ENCODE results near the gene ADH4.
"Not testable (repeated sequence)": the region's sequence is repeated elsewhere in the genome, so short reads cannot be mapped to it uniquely, and the experiment has no call there.

Gene ADH4

GRCh38 chr4:99131378-99131777, 12.7 kb downstream of the ADH4 start:
- no peak for DNase-seq

GRCh38 chr4:99126376-99126775, 17.7 kb downstream of the ADH4 start:
- DNase-seq = no peak

GRCh38 chr4:99121008-99121407, 23.1 kb downstream of the ADH4 start:
- DNase-seq = no peak

GRCh38 chr4:99120501-99120900, 23.6 kb downstream of the ADH4 start:
- no peak for DNase-seq

GRCh38 chr4:99117876-99118693, 26.0 kb downstream of the ADH4 start:
- no peak for DNase-seq

GRCh38 chr4:99117122-99117841, 26.8 kb downstream of the ADH4 start:
- not testable (repeated sequence) for DNase-seq

GRCh38 chr4:99109286-99109685, 34.8 kb downstream of the ADH4 start:
- DNase-seq = not testable (repeated sequence)

GRCh38 chr4:99104153-99104552, 39.9 kb downstream of the ADH4 start:
- DNase-seq = peak; percentile 33

GRCh38 chr4:99103166-99103565, 40.9 kb downstream of the ADH4 start:
- DNase-seq = no peak

- peak; percentile 11 for DNase-seq
Observed at GRCh38 chr4:99102634-99103033, 41.5 kb downstream of the ADH4 start.

GRCh38 chr4:99100876-99101275, 43.2 kb downstream of the ADH4 start:
- peak; percentile 50 for DNase-seq

- DNase-seq = peak; percentile 55
Observed at GRCh38 chr4:99099814-99100213, 44.3 kb downstream of the ADH4 start.

GRCh38 chr4:99099311-99099710, 44.8 kb downstream of the ADH4 start:
- DNase-seq = no peak

- DNase-seq = not testable (repeated sequence)
Observed at GRCh38 chr4:99091841-99092240, 52.3 kb downstream of the ADH4 start.

- DNase-seq = no peak
Observed at GRCh38 chr4:99091216-99091575, 52.9 kb downstream of the ADH4 start.

- DNase-seq = peak; percentile 33
Observed at GRCh38 chr4:99090481-99091215, 53.4 kb downstream of the ADH4 start.

- peak; percentile 89 for DNase-seq
Observed at GRCh38 chr4:99088481-99089365, 55.4 kb downstream of the ADH4 start, which contains the start of gene ADH5. ADH5 (minus strand) TSS chr4:99088788; CDS start chr4:99088700, 88 bp downstream.

- DNase-seq = peak; percentile 66
Observed at GRCh38 chr4:99088023-99088449, 56.1 kb downstream of the ADH4 start.

- no peak for DNase-seq
Observed at GRCh38 chr4:99084595-99084994, 59.5 kb downstream of the ADH4 start.

- no peak for DNase-seq
Observed at GRCh38 chr4:99082192-99082591, 61.9 kb downstream of the ADH4 start.

GRCh38 chr4:99080869-99081268, 63.2 kb downstream of the ADH4 start:
- not testable (repeated sequence) for DNase-seq

- DNase-seq = no peak
Observed at GRCh38 chr4:99079625-99080295, 64.3 kb downstream of the ADH4 start.

Data from fibroblast of skin of right biceps (primary cell).